Epithelial cell of proximal tubule (primary cell): ENCODE data around the gene OPA3. TPM values are rescaled to one million over a fixed set of nuclear protein-coding genes. Genes with fewer than 3 reads are reported as not detected.

Experiments
- DNase-seq: peaks from one replicate; pipeline ENCODE4 v3.0.0-alpha.2; 2011; ENCODE audit warnings: low read depth
- H3K4me3 ChIP-seq: 2 replicates; pipeline ENCODE4 v1.5.1; 2011; ENCODE audit warnings: low read depth, mild to moderate bottlenecking, low read length
- CTCF ChIP-seq: conservative IDR thresholded peaks from 2 replicates; pipeline ENCODE4 v1.5.1; 2012; ENCODE audit warnings: low read depth, mild to moderate bottlenecking, low read length
- total RNA-seq: library from RNA; depleted of rRNA; stranded (reverse); fragments of >200 nt; gene quantifications from 2 replicates; pipeline ENCODE4 v1.2.3, GENCODE V29; 2015

Gene OPA3
- total RNA-seq, 1 donor from 2014 or later, result 12.6 TPM

- DNase-seq, result no peak
- H3K4me3 ChIP-seq, result no peak overlapping the region
- no peak for TF ChIP-seq CTCF
These were observed 86.8 kb downstream of the OPA3 start for GRCh38 chr19:45497791-45498190.

- TF ChIP-seq CTCF, result no peak
- peak overlapping the region; percentile 88 for H3K4me3 ChIP-seq
- no peak for DNase-seq
These were observed 88.2 kb downstream of the OPA3 start for GRCh38 chr19:45496349-45496953.

GRCh38 chr19:45495178-45495577 is 89.4 kb downstream of the OPA3 start:
- no peak for TF ChIP-seq CTCF
- no peak for DNase-seq
- H3K4me3 ChIP-seq, result no peak overlapping the region

- TF ChIP-seq CTCF, result no peak
- DNase-seq, result no peak
- H3K4me3 ChIP-seq, result no peak overlapping the region
These were observed 90.2 kb downstream of the OPA3 start for GRCh38 chr19:45494261-45494916.

- DNase-seq, result no peak
These were observed 91.8 kb downstream of the OPA3 start for GRCh38 chr19:45492627-45493470.

GRCh38 chr19:45492137-45492626 is 92.4 kb downstream of the OPA3 start:
- H3K4me3 ChIP-seq, result no peak overlapping the region
- no peak for DNase-seq
- no peak for TF ChIP-seq CTCF

More at GRCh38 chr19:45492627-45493470, 91.8 kb downstream of the OPA3 start:
- no peak for TF ChIP-seq CTCF
- peak overlapping the region; percentile 58 for H3K4me3 ChIP-seq
